ENCODE results near the gene ARF6. TPM values are rescaled to one million over a fixed set of nuclear protein-coding genes. Genes with fewer than 3 reads are reported as not detected.

Gene ARF6
- total and polyA plus RNA-seq, 4 donors, result 20.3 to 56.2 (median 24.5) TPM

- H3K27ac ChIP-seq (ENCODE audit: low read depth in 1 of 2, low read length in 2 of 2), result no peak overlapping the region
- H3K27me3 ChIP-seq (ENCODE audit: control insufficient read depth in 4 of 4, insufficient read depth in 4 of 4, low read length in 3 of 4), result no peaks in the 10 kb centered on the region
- peaks cover 0 to 6% (median 0%) of the 10 kb centered on the region in 4 donors for H3K4me1 ChIP-seq (ENCODE audit: control insufficient read depth in 4 of 4, insufficient read depth in 4 of 4, low read length in 3 of 4)
- no peak overlapping the region for H3K4me3 ChIP-seq (ENCODE audit: low read depth in 1 of 3, low read length in 3 of 3)
- no peaks in the 10 kb centered on the region for H3K36me3 ChIP-seq (ENCODE audit: control insufficient read depth in 4 of 4, insufficient read depth in 3 of 4, low read depth in 1 of 4, low read length in 3 of 4)
- no peaks in the 10 kb centered on the region for H3K9me3 ChIP-seq (ENCODE audit: control insufficient read depth in 4 of 4, low read length in 3 of 4)
- DNase-seq (ENCODE audit: low spot score), result peak; percentile 56
- peak; percentile 57 for TF ChIP-seq CTCF (IDR thresholded peaks at IDR 0.05; ENCODE audit: low read depth, low read length, missing input control)
- no peak for TF ChIP-seq SP1 (IDR thresholded peaks at IDR 0.05)
- peak; percentile 67 to 85 for TF ChIP-seq RAD21 (IDR thresholded peaks at IDR 0.05)
- H3K9ac ChIP-seq (ENCODE audit: low read depth in 1 of 2, low read length in 2 of 2), result no peak overlapping the region
- 75% methylated on average over 8 of the region's 8 CpGs for WGBS
Observed at GRCh38 chr14:49879646-49880204, 13.2 kb upstream of the ARF6 start.

GRCh38 chr14:49880267-49881064 is 12.4 kb upstream of the ARF6 start:
- Histone ChIP-seq H3K4me1 (ENCODE audit: control insufficient read depth in 4 of 4, insufficient read depth in 4 of 4, low read length in 3 of 4) (peaks cover 0 to 6% (median 0%) of the 10 kb centered on the region in 4 donors), H3K36me3 (ENCODE audit: control insufficient read depth in 4 of 4, insufficient read depth in 3 of 4, low read depth in 1 of 4, low read length in 3 of 4) (no peaks in the 10 kb centered on the region), H3K27me3 (ENCODE audit: control insufficient read depth in 4 of 4, insufficient read depth in 4 of 4, low read length in 3 of 4) (no peaks in the 10 kb centered on the region), H3K4me3 (ENCODE audit: low read depth in 1 of 3, low read length in 3 of 3) (no peak overlapping the region), H3K9me3 (ENCODE audit: control insufficient read depth in 4 of 4, low read length in 3 of 4) (no peaks in the 10 kb centered on the region), H3K9ac (ENCODE audit: low read depth in 1 of 2, low read length in 2 of 2) (no peak overlapping the region), H3K27ac (ENCODE audit: low read depth in 1 of 2, low read length in 2 of 2) (no peak overlapping the region)
- TF ChIP-seq TAF1 (conservative IDR thresholded peaks at IDR 0.05) (no peak), JUND (IDR thresholded peaks at IDR 0.05) (no peak), RXRA (IDR thresholded peaks at IDR 0.05) (no peak), FOXA1 (IDR thresholded peaks at IDR 0.05) (no peak), SP1 (IDR thresholded peaks at IDR 0.05) (no peak), RAD21 (IDR thresholded peaks at IDR 0.05) (no peak), ATF3 (IDR thresholded peaks at IDR 0.05) (no peak), YY1 (IDR thresholded peaks at IDR 0.05) (no peak)
- TF ChIP-seq, protein P1, sequence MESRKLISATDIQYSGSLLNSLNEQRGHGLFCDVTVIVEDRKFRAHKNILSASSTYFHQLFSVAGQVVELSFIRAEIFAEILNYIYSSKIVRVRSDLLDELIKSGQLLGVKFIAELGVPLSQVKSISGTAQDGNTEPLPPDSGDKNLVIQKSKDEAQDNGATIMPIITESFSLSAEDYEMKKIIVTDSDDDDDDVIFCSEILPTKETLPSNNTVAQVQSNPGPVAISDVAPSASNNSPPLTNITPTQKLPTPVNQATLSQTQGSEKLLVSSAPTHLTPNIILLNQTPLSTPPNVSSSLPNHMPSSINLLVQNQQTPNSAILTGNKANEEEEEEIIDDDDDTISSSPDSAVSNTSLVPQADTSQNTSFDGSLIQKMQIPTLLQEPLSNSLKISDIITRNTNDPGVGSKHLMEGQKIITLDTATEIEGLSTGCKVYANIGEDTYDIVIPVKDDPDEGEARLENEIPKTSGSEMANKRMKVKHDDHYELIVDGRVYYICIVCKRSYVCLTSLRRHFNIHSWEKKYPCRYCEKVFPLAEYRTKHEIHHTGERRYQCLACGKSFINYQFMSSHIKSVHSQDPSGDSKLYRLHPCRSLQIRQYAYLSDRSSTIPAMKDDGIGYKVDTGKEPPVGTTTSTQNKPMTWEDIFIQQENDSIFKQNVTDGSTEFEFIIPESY (IDR thresholded peaks at IDR 0.05), result no peak
- 72% methylated on average over 9 of the region's 9 CpGs for WGBS
- no peak for DNase-seq (ENCODE audit: low spot score)

DNA sequence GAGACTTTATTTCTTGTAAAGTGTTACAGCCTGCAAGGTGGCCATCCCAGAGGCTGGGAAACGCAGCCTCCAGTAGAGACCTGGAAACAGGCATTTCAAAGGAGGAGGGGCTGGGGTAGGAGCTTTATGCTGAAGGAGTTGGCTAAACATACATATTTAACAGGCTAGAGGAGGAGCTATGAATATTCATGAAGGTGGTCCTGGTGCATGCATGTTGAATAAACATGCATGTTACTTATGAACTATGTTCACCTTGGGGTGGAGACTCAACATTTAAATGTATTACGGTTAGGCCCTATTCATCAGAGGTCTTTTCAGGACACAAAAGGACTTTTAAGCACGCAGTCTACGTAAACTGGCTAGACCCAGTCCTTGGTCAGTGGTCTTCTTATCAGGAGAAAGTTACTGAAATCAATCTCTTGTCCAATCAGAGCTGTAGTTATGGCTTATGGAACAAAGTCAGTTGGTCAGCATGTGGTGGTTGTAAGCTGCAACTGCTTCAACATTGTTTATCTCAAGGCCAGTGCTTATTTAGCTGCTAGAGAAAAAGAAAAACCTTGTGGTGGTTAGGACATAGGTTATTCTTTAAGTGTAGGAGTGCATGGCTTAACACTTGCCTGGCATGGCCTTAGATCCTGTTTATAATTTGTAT is 11.4 kb upstream of the ARF6 start:
- Histone ChIP-seq H3K4me3 (ENCODE audit: low read depth in 1 of 3, low read length in 3 of 3) (no peak overlapping the region), H3K27ac (ENCODE audit: low read depth in 1 of 2, low read length in 2 of 2) (no peak overlapping the region), H3K36me3 (ENCODE audit: control insufficient read depth in 4 of 4, insufficient read depth in 3 of 4, low read depth in 1 of 4, low read length in 3 of 4) (no peaks in the 10 kb centered on the region), H3K9me3 (ENCODE audit: control insufficient read depth in 4 of 4, low read length in 3 of 4) (no peaks in the 10 kb centered on the region), H3K9ac (ENCODE audit: low read depth in 1 of 2, low read length in 2 of 2) (no peak overlapping the region), H3K4me1 (ENCODE audit: control insufficient read depth in 4 of 4, insufficient read depth in 4 of 4, low read length in 3 of 4) (peaks cover 0 to under 1% (median 0%) of the 10 kb centered on the region in 4 donors), H3K27me3 (ENCODE audit: control insufficient read depth in 4 of 4, insufficient read depth in 4 of 4, low read length in 3 of 4) (no peaks in the 10 kb centered on the region)
- no peak for DNase-seq (ENCODE audit: low spot score)
- WGBS, result 95% methylated on average over 4 of the region's 4 CpGs
- no peak for TF ChIP-seq ATF3 (IDR thresholded peaks at IDR 0.05)
- no peak for TF ChIP-seq YY1 (IDR thresholded peaks at IDR 0.05)
- no peak for TF ChIP-seq FOXA2 (IDR thresholded peaks at IDR 0.05)
- TF ChIP-seq GABPA (IDR thresholded peaks at IDR 0.05 in 1 of 2, conservative IDR thresholded peaks at IDR 0.05 in 1 of 2), result no peak
- no peak for TF ChIP-seq TAF1 (conservative IDR thresholded peaks at IDR 0.05)
- TF ChIP-seq JUND (IDR thresholded peaks at IDR 0.05), result no peak
- no peak for TF ChIP-seq NR2F2 (IDR thresholded peaks at IDR 0.05)
- TF ChIP-seq, protein P1 (IDR thresholded peaks at IDR 0.05), result no peak
- no peak for TF ChIP-seq CTCF (IDR thresholded peaks at IDR 0.05; ENCODE audit: low read depth, low read length, missing input control)

Data from liver (tissue), 9 donors.